Activated gamma-delta T cell treated with Interleukin-2 at 50 U/mL for 16 hours (primary cell): ENCODE results near the gene DOCK1.

ENCODE experiments used
- DNase-seq: peaks from one replicate; pipeline ENCODE4 v3.0.0-alpha.2; 2020

Gene DOCK1

DNA sequence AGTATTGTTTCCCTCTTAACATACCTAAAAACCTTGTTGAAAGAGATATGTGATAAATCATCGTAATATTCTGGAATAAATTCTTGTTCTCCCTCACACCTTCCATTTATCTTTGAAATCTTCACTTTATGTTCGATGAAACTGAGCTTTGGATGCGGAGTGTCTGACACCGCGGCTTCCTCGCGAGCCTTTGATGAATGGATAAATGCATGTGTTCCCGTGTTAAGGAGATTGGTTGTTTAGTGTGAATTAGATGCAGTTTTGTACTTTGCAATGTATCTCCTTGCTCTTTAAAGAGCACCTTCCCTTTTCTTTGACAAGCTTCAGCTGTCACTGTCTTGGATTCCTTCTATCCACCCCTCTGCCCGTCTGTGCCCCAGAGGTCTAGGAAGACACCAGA lies 138.1 kb downstream of the DOCK1 start:
- no peak for DNase-seq

- no peak for DNase-seq
Measured at GRCh38 chr10:127044186-127044585, 139.0 kb downstream of the DOCK1 start.

DNA sequence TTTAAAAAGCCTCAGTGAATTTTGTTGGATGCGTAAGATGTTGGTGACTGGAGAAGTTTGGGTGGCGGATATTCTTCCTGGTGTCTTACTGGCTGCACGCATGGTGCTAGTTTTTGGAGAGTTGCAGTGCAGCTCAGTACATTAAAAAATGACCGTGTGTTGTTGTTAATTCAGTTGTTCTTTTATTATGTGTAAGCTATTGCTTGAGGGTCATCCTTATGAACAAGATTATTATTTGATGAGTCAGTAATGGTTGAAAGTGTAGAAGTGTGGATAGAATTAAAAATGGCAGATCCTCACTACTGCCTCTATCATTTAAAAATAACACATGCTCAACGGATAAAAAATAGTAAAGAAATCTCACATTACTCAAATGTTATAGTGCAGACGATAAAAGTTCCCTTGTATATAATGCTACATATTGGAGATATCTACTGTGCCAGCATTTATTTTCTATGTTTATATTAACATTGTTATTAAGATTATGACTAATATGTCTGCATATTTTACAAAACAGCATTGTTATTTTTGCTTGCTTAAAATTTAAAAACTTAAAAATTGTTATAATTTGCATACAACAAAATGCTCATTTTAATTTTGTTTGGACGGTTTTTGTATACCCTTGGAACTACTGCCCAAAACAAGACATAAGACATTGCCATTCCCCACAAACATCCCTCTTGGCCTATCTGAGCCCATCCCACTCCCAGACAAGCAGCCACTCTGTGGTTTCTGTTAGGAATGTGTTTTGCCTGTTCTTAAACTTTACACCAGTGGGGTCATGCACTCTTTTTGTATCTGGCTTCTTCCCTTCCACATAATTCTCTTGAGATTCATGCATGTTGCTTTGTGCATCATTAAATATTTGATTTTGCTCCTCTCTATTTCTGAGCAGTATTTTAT lies 142.0 kb downstream of the DOCK1 start:
- DNase-seq = no peak

GRCh38 chr10:127047878-127048238 lies 142.6 kb downstream of the DOCK1 start:
- DNase-seq = no peak

- DNase-seq = no peak
Measured at GRCh38 chr10:127048630-127049029, 143.4 kb downstream of the DOCK1 start.

DNA sequence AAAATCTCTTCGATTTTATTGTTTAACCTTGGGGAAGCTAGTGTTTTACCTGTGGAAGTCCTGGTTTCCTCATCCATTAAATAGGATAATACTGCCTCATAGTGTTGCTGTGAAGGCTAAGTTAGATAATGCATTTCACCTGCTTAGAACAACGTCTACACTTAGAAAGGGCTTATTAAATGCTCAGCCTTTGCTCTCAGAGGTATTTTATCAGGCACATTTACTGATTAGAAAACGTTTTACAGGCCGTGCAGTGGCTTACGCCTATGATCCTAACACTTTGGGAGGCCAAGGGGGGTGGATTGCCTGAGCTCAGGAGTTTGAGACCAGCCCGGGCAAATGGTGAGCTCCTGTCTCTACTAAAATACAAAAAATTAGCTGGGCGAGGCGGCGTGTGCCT lies 146.8 kb downstream of the DOCK1 start:
- no peak for DNase-seq

GRCh38 chr10:127055263-127055662 lies 150.0 kb downstream of the DOCK1 start:
- no peak for DNase-seq

DNA sequence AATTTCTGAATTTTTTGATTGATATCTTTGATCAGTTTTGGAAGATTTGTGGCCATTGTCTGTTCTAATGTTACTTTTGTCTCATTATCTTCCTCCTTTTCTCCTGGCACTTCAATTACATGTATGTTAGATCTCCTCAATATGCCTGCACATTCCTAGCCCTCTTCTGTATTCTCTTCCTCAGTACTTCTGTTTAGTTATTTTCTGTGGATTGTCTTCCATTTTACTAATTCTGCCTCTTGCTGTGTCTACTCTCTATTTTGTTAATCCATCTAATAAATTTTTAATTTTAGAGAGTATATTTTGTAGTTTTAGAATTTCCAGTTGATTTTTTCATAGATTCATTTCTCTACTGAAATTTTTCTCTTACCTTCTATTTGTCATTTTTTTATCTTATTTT lies 154.1 kb downstream of the DOCK1 start:
- no peak for DNase-seq

- DNase-seq = no peak
Measured at GRCh38 chr10:127063762-127064161, 158.5 kb downstream of the DOCK1 start.

DNA sequence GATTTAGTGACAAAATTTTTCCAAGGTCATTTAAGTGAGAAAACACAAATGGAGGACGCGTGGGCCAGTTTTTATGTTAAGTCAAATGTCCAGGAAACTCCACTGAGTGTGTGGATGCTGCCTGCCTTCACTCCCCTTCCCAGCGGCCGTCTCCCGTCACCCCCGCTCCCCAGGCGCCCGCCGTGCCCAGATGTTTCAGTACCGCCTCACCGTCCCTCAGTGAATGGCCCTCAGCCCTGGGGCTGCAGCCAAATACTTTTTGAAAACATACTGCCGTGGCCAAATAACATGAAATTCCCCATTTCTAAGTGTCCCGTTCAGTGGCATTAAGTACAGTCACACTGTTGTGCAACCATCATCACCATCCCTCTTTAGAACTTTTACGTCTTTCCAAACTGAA lies 159.2 kb downstream of the DOCK1 start:
- DNase-seq = no peak

- no peak for DNase-seq
Measured at GRCh38 chr10:127067542-127068194, 162.4 kb downstream of the DOCK1 start.

- no peak for DNase-seq
Measured at GRCh38 chr10:127068485-127068884, 163.3 kb downstream of the DOCK1 start.

DNA sequence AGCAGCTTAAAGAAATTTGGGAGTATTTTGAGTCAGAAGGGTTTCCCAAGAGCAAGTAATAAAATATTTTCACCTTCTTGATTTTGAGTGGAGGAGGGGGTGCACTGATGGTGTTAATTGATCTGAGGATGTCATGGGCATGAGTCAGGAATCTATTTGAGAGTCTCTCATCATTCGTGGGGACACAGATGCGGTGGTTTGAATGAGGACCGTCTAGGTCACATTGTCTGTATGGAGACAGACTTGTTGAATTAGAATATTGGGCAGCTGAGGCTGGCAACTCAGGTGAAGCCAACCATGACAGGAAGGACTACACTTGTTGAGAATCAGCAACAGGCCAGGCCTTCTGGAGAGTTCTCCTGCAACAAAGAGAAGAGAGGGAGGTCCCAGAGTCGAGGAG lies 164.2 kb downstream of the DOCK1 start:
- DNase-seq = no peak

DNA sequence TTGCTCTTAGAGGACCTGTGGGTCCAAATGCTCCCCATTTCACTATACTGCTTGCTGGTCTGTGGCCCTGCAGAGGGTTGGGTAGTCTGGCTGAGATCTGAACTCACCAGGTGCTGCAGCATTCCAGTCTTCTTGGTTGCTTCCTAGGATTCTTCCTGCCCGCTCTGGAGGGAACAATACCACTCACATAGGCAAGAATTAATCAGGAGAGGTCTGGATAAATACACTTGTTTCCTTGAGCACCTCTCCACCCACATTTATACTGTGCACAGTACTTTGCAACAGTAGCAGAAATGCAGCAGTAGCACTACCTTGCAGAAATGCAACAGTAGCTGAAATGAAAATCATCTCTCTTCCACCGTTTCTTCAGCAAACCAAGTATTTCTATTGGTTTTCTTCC lies 165.9 kb downstream of the DOCK1 start:
- DNase-seq = no peak

- DNase-seq = no peak
Measured at GRCh38 chr10:127073666-127074065, 168.4 kb downstream of the DOCK1 start.

- DNase-seq = no peak
Measured at GRCh38 chr10:127079392-127079791, 174.2 kb downstream of the DOCK1 start.

- no peak for DNase-seq
Measured at GRCh38 chr10:127080317-127080716, 175.1 kb downstream of the DOCK1 start.

GRCh38 chr10:127081851-127082345 lies 176.7 kb downstream of the DOCK1 start:
- no peak for DNase-seq

- DNase-seq = no peak
Measured at GRCh38 chr10:127082651-127083050, 177.4 kb downstream of the DOCK1 start.

- DNase-seq = no peak
Measured at GRCh38 chr10:127085957-127086356, 180.7 kb downstream of the DOCK1 start.

- no peak for DNase-seq
Measured at GRCh38 chr10:127088908-127089307, 183.7 kb downstream of the DOCK1 start.

GRCh38 chr10:127089446-127089845 lies 184.2 kb downstream of the DOCK1 start:
- no peak for DNase-seq

DNA sequence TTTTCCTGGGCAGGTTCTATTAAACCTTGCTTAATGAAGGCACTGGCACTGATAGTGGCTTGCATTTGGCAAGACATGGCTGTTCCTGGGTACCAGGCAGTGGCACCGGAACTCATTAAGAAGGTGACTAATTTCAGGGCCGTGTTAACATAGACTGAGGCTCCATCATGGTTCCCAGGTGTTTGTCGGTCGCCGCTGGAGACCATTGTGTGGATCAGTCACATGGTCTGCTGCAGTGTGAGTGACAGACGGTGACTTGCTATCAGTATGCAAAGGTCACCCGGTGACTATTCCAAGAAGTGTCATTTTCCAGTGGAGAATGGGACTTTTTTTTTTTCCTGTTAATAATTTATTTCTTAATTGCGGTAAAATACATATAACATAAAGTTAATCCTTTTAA lies 184.9 kb downstream of the DOCK1 start:
- no peak for DNase-seq

- DNase-seq = no peak
Measured at GRCh38 chr10:127091354-127091753, 186.1 kb downstream of the DOCK1 start.
